Measurements from ENCODE around the gene CD244.

DNA sequence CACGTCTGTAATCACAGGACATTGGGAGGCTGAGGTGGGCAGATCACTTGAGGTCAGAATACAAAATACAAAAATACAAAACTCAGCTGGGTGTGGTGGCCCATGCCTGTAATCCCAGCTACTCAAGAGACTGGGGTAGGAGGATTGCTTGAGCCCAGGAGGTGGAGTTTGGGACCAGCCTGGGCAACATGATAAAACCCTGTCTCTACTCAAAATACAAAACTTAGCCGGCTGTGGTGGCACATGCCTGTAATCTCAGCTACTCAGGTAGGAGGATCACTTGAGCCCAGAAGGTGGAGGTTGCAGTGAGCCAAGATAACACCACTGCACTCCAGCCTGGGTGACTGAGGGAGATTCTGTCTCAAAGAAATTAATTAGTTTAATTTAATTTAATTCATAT lies 28.8 kb upstream of the CD244 start:
- no peak for TF ChIP-seq POLR2A (IDR thresholded peaks at IDR 0.05)
- TF ChIP-seq, protein P1, sequence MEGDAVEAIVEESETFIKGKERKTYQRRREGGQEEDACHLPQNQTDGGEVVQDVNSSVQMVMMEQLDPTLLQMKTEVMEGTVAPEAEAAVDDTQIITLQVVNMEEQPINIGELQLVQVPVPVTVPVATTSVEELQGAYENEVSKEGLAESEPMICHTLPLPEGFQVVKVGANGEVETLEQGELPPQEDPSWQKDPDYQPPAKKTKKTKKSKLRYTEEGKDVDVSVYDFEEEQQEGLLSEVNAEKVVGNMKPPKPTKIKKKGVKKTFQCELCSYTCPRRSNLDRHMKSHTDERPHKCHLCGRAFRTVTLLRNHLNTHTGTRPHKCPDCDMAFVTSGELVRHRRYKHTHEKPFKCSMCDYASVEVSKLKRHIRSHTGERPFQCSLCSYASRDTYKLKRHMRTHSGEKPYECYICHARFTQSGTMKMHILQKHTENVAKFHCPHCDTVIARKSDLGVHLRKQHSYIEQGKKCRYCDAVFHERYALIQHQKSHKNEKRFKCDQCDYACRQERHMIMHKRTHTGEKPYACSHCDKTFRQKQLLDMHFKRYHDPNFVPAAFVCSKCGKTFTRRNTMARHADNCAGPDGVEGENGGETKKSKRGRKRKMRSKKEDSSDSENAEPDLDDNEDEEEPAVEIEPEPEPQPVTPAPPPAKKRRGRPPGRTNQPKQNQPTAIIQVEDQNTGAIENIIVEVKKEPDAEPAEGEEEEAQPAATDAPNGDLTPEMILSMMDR (IDR thresholded peaks at IDR 0.05), result no peak
- TF ChIP-seq EP300 (IDR thresholded peaks at IDR 0.05), result no peak
- no peak for TF ChIP-seq POLR2AphosphoS5 (IDR thresholded peaks at IDR 0.05)

Measured in upper lobe of left lung (tissue), 4 donors.